Natural killer cell treated with Interleukin-12 subunit alpha and Interleukin-12 subunit beta and Interleukin-15 and Interleukin-18, amount 100 ng/mL, for 72 hours (primary cell): ENCODE measurements around the gene OR1C1. TPM values are rescaled to one million over a fixed set of nuclear protein-coding genes. Genes with fewer than 3 reads are reported as not detected.
"Not testable (repeated sequence)": the region's sequence is repeated elsewhere in the genome, so short reads cannot be mapped to it uniquely, and the experiment has no call there.

ENCODE experiments used
- ATAC-seq, 2 donors: fragments of 150-1000 bp; cut with Tn5 transposase in 1 of 2; sonication (Bioruptor Pico), chemical (Tn5 transposase) in 1 of 2; 2 replicates each; pipeline ENCODE4 v1.10.0; 2021
- DNase-seq: peaks from one replicate; pipeline ENCODE4 v3.0.0; 2022; ENCODE audit warnings: low spot score
- H3K27ac Mint-ChIP-seq, 2 donors: 1 replicate in 1 of 2; 2 replicates in 1 of 2; pipeline ENCODE4 v1.8.0; 2022; ENCODE audit warnings: mixed read lengths in 2 of 2, mild to moderate bottlenecking in 1 of 2, moderate library complexity in 1 of 2
- H3K27me3 Mint-ChIP-seq, 2 donors: 1 replicate in 1 of 2; 2 replicates in 1 of 2; pipeline ENCODE4 v1.8.0; 2022; ENCODE audit warnings: mixed read lengths in 2 of 2
- H3K36me3 Mint-ChIP-seq: one replicate; pipeline ENCODE4 v1.8.0; 2022; ENCODE audit warnings: mixed read lengths
- H3K4me1 Mint-ChIP-seq, 2 donors: 1 replicate in 1 of 2; 2 replicates in 1 of 2; pipeline ENCODE4 v1.8.0; 2022; ENCODE audit warnings: low read depth in 2 of 2, mixed read lengths in 2 of 2, mild to moderate bottlenecking in 1 of 2
- H3K4me3 Mint-ChIP-seq: one replicate; pipeline ENCODE4 v1.8.0; 2022; ENCODE audit warnings: mixed read lengths
- H3K9me3 Mint-ChIP-seq: 2 replicates; pipeline ENCODE4 v1.8.0; 2022; ENCODE audit warnings: mixed read lengths
- total RNA-seq, 2 donors: library from RNA; stranded (reverse); gene quantifications; one replicate each; pipeline ENCODE4 v1.2.3, GENCODE V29; 2022

OR1C1 gene
- total RNA-seq, 2 donors from 2014 or later = not detected

DNA sequence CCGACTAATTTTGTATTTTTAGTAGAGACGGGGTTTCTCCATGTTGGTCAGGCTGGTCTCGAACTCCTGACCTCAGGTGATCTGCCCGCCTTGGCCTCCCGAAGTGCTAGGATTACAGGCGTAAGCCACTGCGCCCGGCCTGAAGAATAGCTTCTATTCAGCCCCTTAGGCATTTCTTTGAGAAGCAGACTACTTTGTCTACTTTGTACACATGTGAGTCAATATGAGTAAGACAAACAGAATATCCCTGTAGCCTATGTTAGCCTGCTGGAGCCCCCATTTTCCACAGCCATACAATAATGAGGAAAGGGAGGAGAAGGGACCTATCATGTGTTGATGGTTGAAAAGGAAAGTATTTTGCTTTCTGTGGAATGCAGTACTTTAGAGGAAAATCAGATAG is 49.7 kb downstream of the OR1C1 start:
- H3K4me1 Mint-ChIP-seq, H3K4me3 Mint-ChIP-seq, ATAC-seq: not testable (repeated sequence)

More for the DNA sequence above, 49.7 kb downstream of the OR1C1 start:
- H3K27me3 Mint-ChIP-seq, H3K36me3 Mint-ChIP-seq, DNase-seq, H3K9me3 Mint-ChIP-seq, H3K27ac Mint-ChIP-seq: not testable (repeated sequence)

Other genes with a start within 250 kb of the OR1C1 start
- not detected for gene OR2C3, start 224.1 kb downstream of the OR1C1 start, total RNA-seq
- 1 to 10 TPM in 1 of 2 donors, under 1 TPM in 1; 0.57 to 3.3 TPM for gene GCSAML, start 211.4 kb downstream of the OR1C1 start, total RNA-seq
- not detected for gene OR2G2, start 172.2 kb downstream of the OR1C1 start, total RNA-seq
- not detected for gene OR2G3, start 155.0 kb downstream of the OR1C1 start, total RNA-seq
- not detected for gene OR13G1, start 80.8 kb downstream of the OR1C1 start, total RNA-seq
- not detected for gene OR6F1, start 43.9 kb downstream of the OR1C1 start, total RNA-seq
- not detected for gene OR14K1, start 21.9 kb downstream of the OR1C1 start, total RNA-seq
- gene OR14A2, start 12.4 kb downstream of the OR1C1 start, total RNA-seq = not detected
- gene OR14A16, start 63.6 kb upstream of the OR1C1 start, total RNA-seq = not detected
- gene OR11L1, start 81.3 kb upstream of the OR1C1 start, total RNA-seq = not detected
- gene TRIM58, start 96.6 kb upstream of the OR1C1 start, total RNA-seq = under 1 TPM; 0.39 to 0.50 TPM
- gene OR2W3, start 135.0 kb upstream of the OR1C1 start, total RNA-seq = under 1 TPM; 0.31 to 0.47 TPM
- gene OR2T8, start 159.7 kb upstream of the OR1C1 start, total RNA-seq = not detected
- gene OR2AJ1, start 164.3 kb upstream of the OR1C1 start, total RNA-seq = not detected
- gene OR2L8, start 188.3 kb upstream of the OR1C1 start, total RNA-seq = under 1 TPM in 1 of 2 donors, not detected in 1; 0.47 TPM
- not detected for gene OR2AK2, start 204.7 kb upstream of the OR1C1 start, total RNA-seq